ENCODE results near the gene POLH.
"Not testable (repeated sequence)": the region's sequence is repeated elsewhere in the genome, so short reads cannot be mapped to it uniquely, and the experiment has no call there.

The POLH gene

GRCh38 chr6:43662948-43663347 lies 87.0 kb downstream of the POLH start:
- not testable (repeated sequence) for DNase-seq (ENCODE audit: low spot score in 2 of 2); H3K4me3 Mint-ChIP-seq; H3K4me1 Mint-ChIP-seq; ATAC-seq (ENCODE audit: low read depth); H3K36me3 Mint-ChIP-seq; H3K9me3 Mint-ChIP-seq; H3K27ac Mint-ChIP-seq; H3K27me3 Mint-ChIP-seq

Measured in memory B cell (primary cell).